Amygdala (tissue), 56 donors: ENCODE measurements around the gene PGF.

Experiments used
- DNase-seq, 56 donors: peaks; one replicate each; lab custom pipeline; 2025; lab: John Stamatoyannopoulos, UW

Gene PGF

DNA sequence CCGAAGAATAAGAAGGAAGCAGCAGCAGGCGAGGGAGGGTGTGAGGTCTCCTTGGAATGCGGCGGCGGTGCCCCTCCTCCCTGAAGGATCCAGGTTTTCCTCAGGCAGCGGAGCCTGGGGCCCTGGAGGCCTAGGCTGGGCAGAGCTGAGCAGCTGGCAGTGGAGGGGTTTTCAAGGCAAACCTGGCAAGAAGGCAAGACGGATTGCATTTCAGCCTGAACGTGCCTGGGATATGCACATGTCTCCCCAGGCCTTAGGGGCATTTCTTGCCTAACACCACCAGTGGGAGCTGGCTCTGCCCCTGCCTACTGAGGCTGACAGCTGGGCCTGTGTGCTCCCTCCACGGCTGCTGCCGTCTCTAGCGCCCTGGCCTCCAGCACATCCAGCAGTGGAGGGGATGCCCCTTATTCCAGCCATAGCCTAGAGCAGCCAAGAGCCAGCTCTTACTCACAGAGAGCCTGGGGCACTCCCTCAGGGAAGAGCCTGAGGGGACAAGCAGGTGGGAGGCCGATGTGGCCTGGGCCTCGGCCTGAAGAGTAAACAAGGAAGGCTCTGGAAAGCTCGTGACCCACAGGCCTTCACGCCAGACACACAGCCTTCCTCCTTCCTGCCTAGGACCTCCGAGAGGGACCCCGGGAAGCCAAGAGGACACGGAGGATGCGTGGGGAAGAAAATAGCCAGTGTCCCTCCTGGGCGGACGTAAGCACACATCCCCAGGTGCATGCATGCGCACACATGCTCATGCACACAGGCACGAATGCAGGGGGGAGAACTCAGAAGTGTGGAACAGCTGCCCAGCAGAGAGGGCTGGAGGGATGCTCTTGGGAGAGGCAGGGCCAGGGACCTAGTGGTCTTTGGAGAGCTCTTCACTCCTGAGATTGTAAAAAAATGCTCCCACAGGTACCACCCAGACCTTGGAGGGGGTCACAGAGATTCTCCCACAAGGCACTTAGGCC is 24.3 kb upstream of the PGF start:
- no peak for DNase-seq

DNA sequence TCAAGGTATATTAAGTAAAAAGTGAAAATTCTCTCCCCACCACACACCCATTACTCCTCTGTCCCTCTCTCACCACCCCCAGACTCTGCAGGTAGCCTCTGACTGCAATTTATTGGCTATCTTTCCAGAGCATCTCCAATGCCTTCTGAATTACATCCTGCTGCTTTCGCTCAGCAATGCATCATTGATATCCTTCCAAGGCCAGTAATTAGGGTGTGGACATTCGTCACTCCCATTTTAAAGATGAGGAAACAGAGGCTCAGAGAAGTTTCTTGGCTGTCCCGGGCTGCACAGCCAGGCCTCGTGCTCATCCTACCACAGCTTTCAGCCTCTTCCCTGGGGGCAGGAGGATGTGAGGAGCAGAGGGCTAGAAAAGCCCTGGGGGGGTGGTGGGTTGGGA is 23.6 kb upstream of the PGF start:
- DNase-seq, result no peak

GRCh38 chr14:74978416-74978947 is 23.1 kb upstream of the PGF start:
- DNase-seq, result no peak

DNA sequence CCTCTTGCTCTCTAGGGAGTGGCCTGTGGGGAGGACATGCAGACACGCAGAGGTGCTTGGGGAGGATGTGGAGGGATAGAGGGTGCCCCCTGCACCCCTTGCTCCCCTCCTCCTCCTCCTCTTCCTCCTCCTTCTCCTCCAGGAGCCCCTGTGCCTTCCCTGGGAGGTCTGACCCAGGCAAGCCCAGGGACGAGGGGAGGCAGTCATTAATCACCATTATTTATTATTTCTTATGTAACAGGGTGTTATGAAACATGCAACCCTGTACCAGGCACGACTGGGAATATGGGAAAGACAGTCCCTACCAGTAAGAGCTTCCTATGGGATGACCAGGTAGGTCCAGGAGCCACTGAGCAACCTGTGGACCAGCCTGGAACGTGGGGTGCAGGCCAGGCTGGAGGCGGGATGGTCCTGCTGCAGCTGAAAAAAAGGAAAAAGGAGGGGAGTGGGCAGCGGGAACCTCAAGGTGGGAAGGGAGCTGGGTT is 22.5 kb upstream of the PGF start:
- DNase-seq, result no peak

- DNase-seq, result no peak
Observed at GRCh38 chr14:74977164-74977900, 21.9 kb upstream of the PGF start.

DNA sequence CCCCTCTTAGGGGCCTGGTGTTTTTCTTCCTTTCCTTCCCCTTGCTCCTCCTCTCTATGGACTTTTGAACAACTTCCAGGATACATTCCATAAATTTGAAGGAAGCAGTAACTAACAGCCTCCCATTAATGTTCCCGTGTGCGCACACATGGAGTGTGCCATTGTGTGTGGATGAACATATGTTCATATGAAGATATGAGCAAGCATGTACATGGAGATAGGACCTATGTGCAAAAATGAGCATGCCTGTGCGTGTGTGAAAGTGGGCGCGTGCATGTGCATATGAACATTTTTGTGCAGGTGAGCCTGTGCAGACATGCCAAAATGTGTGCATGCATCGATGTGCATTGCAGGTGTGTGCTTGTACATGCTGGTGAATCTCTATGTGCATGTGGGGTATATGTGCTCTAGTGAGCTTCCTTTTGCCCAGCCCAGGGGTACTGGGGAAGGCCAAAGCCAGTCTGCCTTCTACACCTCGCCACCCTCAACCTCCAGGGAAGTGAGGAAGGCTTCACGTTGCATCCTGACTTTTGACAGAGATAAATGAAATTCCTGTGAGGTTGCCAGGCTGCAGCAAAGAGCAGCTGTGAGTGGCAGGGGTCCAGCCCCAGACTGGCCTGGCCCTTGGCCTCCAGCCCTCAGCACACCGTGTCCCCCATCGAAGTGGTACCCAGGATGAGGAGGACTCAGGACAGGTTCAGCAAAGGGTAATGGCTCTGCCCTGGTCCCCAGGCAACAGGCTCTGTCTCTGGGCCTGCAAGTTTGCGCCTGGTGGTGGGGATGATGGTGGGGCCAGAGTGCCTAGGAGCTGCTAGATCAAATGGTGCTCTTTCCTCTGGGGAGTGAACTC is 21.1 kb upstream of the PGF start:
- DNase-seq, result no peak

- DNase-seq, result no peak
Observed at GRCh38 chr14:74975059-74975810, 19.8 kb upstream of the PGF start.

DNA sequence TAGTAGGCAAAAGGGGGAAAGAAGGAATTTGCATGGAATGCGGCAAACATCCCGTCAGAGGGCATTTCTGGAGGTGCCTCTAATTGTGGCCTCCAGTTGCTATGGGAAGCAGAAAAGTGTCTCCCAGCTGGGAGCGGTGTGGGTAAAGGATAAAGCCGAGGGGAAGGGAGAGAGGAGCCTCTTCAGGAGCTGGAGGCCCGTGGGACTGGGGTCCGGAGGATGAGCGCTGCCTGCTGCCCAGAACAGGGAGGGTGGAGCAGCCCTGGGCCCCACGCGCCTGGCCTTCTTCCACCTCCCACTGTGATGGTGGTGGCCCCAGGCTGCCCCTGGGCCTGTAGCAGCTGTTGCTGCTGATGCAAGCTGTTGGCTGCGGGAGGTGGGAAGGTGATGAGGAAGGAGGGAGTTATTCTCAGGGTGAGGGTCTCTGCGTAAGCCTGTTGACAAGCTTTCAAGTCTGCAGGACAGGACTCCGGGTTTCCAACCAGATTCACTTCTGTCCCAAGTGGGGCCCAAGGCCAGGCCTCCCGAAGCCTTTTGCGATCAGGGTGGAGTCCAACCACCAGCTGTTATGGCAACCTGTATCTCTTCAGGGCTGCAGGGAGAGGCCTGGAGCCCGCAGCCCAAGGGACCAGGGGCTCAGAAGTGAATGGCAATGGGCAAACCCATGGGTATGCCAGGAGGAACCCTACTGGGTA is 19.1 kb upstream of the PGF start:
- no peak for DNase-seq

DNA sequence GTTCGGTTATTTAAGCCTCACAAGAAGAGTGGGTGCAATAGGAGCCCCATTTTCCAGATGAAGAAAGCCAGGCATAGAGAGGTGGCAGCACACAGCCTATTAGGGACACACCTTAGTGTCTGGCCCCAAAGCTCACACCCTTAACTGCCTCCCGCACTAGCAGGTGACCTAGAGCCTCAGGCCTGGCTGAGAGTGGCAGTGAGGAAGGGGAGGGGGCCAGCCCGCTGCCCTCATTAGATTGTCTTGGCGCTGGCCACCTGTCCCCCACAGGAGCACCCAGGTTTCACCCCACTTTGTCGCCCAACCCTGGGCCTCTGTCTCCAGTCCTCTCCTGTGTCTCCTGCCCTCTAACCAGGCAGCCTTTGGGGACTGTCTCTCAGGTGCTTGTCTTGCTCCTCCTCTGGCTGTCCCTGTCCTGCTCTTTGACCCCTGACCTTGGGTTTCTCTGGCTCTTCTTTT is 18.5 kb upstream of the PGF start:
- no peak for DNase-seq

DNA sequence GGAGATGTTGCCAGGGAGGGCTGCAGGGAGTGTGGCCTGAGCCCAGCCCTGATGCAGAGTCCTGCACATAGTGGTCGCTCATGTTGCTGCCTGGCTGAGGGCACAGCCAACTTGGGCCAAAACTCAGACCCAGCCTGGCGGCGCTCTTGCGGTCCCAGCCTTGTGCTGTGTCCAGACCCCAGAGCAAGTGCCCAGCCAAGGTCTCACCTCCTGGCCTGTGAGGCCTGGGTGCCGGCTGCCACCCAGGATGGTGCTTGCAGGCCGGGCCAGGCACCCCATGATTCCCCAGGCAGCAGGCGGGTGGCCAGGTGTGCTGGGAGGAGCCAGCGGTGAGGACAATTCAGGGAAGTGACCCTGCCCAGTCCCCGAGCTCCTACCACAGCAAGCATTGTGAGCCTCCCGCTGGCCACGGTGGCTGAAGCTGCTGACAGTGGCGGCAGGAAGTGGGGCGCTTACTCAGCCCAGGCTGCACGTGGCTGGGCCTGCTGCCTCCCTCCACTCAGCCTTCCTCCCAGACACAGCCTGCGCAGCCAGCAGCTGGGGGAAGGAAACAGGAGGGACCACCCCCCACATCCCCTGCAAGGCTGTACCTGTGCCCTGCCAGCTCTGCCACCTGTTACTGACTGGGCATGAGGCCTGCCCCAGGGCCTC is 17.7 kb upstream of the PGF start:
- DNase-seq, result peak in 1 of 56 donors; percentile 9

DNA sequence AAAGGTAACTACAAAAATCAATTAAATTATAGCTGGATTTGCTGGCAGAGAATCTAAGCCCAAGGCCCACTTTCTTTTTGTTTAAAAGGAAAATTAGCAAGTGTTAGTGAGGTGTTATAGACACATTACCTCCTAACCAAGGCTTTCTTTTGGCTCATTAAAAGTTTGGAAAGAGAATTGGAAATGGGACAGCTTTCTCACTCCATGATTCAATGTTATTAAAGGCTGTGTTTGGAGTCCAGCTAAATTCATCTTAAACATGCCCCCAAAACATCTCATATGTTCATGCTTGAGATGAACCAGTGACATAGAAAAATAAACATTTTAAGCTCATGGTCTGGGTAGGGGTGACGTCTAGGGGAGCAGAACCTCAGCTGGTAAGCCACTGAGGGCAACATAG is 13.4 kb upstream of the PGF start:
- DNase-seq, result no peak

DNA sequence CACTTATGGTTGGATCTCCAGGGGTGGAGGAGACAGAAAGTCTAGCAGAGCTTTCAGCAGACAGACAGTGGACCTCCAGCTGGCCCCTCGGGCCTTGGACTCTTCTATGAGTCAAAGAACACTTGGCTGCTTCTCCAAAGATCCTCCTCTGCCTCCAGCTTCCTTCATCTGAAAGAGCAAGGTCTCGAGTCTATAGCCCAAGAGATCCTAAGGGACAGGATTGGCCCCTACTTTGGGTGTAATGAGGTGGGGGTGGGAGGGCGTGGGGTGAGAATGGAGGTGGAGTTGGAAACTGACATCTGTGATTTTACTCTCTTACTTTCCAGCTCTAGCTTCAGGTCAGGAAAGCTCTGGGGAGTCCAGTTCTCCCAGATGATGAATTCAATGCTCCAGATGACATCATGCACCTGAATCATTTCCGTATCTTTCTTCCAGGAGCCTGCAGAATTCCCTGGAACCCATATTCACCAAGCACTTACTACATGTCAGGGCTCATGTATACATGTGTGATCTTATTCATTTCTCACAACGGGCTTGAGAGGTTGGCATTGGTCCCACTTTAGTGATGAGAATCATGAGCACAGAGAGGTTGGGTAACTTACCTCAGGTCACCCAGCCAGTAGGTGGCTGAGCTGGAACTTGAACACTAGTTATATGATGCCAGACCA is 10.2 kb upstream of the PGF start:
- no peak for DNase-seq

DNA sequence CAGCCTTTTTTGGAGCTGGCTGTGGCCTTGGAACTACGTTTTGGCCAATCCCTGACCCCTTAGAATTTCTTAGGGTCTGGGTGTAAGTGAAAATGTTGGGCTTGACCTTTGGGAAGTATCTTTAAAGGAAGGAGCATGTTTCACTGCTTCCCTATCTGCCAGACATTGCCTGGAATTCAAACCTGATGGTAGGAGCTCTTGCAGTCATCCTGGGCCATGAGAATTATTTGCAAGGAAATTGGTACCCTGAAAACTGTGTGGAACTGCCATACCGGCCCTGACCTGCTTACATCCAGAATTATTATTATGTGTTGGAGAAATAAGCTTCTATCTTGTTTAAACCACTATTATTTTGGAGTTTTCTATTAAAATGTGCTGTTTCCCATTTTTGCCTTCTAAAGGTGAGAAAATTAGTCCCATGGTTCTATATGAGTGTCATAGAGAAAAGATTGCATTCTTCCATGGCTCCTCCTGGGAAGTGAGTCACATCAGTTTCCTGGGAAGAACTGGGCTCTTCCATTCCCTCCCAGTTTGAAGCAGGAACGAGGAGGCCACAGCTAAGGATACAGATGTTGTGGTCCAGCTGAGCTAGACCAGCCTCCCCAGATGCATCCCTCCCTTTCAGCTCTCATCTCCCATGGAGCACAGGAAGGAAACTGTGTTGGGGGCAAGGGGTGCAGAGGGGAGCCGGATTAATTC is 9.5 kb upstream of the PGF start:
- DNase-seq, result no peak

GRCh38 chr14:74963705-74964271 is 8.4 kb upstream of the PGF start:
- DNase-seq, result no peak

- DNase-seq, result no peak
Observed at GRCh38 chr14:74963178-74963704, 7.8 kb upstream of the PGF start.

DNA sequence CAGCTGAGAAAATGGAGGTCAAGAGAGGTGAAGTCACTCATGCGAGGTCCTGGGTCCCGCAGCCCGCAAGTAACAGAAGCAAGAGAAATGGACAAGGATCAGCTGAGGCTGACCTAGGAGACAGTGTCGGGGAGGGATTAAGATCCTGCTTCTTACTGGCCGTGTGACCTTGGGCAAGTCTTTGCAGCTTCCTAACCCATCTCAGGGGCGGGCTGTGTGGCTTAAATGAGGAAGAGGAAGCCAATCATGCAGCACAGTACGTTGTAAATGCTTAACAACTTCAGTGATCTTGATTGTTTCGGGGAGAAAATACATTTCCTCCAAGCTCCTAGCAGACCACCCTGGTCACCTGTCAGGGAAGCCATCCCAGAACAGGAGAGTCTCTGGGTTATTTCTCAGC is 7.1 kb upstream of the PGF start:
- no peak for DNase-seq

- no peak for DNase-seq
Observed at GRCh38 chr14:74962046-74962445, 6.6 kb upstream of the PGF start.
